Esophagus (tissue), 2 donors: ENCODE data around the gene MAP2. TPM values are rescaled to one million over a fixed set of nuclear protein-coding genes. Genes with fewer than 3 reads are reported as not detected.
"Not testable (repeated sequence)": the region's sequence is repeated elsewhere in the genome, so short reads cannot be mapped to it uniquely, and the experiment has no call there.

Source experiments
- H3K27ac ChIP-seq, 2 donors: one replicate each; pipeline ENCODE4 v1.5.1; 2013; ENCODE audit warnings: low read depth in 2 of 2, mild to moderate bottlenecking in 2 of 2, inconsistent platforms in 1 of 2, low read length in 1 of 2, moderate library complexity in 1 of 2
- H3K27me3 ChIP-seq, 2 donors: one replicate each; pipeline ENCODE4 v1.6.1; 2013; ENCODE audit warnings: low read length in 2 of 2, control low read depth in 1 of 2, mild to moderate bottlenecking in 1 of 2; ENCODE audit not compliant: insufficient read depth in 2 of 2, control insufficient read depth in 1 of 2
- H3K36me3 ChIP-seq, 2 donors: one replicate each; pipeline ENCODE4 v1.6.1; 2013; ENCODE audit warnings: low read length in 1 of 2; ENCODE audit not compliant: control insufficient read depth in 2 of 2, insufficient read depth in 2 of 2
- H3K4me1 ChIP-seq, 2 donors: one replicate each; pipeline ENCODE4 v1.6.1; 2013; ENCODE audit warnings: low read length in 1 of 2; ENCODE audit not compliant: control insufficient read depth in 2 of 2, insufficient read depth in 2 of 2
- H3K4me3 ChIP-seq, 2 donors: one replicate each; pipeline ENCODE4 v1.5.1; 2013; ENCODE audit warnings: low read length in 2 of 2, mild to moderate bottlenecking in 2 of 2, low read depth in 1 of 2, moderate library complexity in 1 of 2
- H3K9me3 ChIP-seq, 2 donors: one replicate each; pipeline ENCODE4 v1.6.1; 2013; ENCODE audit warnings: mild to moderate bottlenecking in 2 of 2, low read depth in 1 of 2, low read length in 1 of 2, moderate library complexity in 1 of 2; ENCODE audit not compliant: control insufficient read depth in 2 of 2, insufficient read depth in 1 of 2
- WGBS, 2 donors: extraction: QIAGEN DNeasy Blood & Tissue Kit; methylation state at CpG; one replicate each; pipeline ENCODE4 v1.1.7; 2013; 5-methylcytosine and 5-hydroxymethylcytosine counted together
- polyA plus RNA-seq, 2 donors: library from polyadenylated mRNA; stranded (reverse); fragments of 200-250 nt; gene quantifications; one replicate each; pipeline ENCODE4 v1.2.3, GENCODE V29; 2013
- donor health status: healthy with polysubstance abuse.
- donor health status: Bipolar disorder and iron deficiency.

MAP2 gene
- polyA plus RNA-seq, 2 donors = 4.4 to 5.2 TPM

- peak overlapping the region in 1 of 2 donors; percentile 40 for H3K27ac ChIP-seq
- 36 to 45% methylated on average over 4 of the region's 4 CpGs for WGBS, 2 donors
Measured at GRCh38 chr2:209472112-209472832, 48.4 kb downstream of the MAP2 start.

GRCh38 chr2:209472871-209473270 is 49.0 kb downstream of the MAP2 start:
- H3K27me3 ChIP-seq = no peaks in the 10 kb centered on the region
- no peak overlapping the region for H3K4me3 ChIP-seq
- H3K9me3 ChIP-seq = no peaks in the 10 kb centered on the region
- no peaks in the 10 kb centered on the region for H3K4me1 ChIP-seq
- 64 to 77% methylated on average over 2 of the region's 2 CpGs for WGBS, 2 donors
- H3K36me3 ChIP-seq = no peaks in the 10 kb centered on the region
- no peak overlapping the region for H3K27ac ChIP-seq

More at GRCh38 chr2:209472112-209472832, 48.4 kb downstream of the MAP2 start:
- no peak overlapping the region for H3K4me3 ChIP-seq
- H3K4me1 ChIP-seq = no peaks in the 10 kb centered on the region
- no peaks in the 10 kb centered on the region for H3K9me3 ChIP-seq
- H3K27me3 ChIP-seq = no peaks in the 10 kb centered on the region
- H3K36me3 ChIP-seq = no peaks in the 10 kb centered on the region

- H3K9me3 ChIP-seq = no peaks in the 10 kb centered on the region
- no peaks in the 10 kb centered on the region for H3K36me3 ChIP-seq
- H3K27ac ChIP-seq = no peak overlapping the region
- H3K4me1 ChIP-seq = no peaks in the 10 kb centered on the region
- H3K4me3 ChIP-seq = no peak overlapping the region
- no peaks in the 10 kb centered on the region for H3K27me3 ChIP-seq
- 23 to 39% methylated on average over 3 of the region's 3 CpGs for WGBS, 2 donors
Measured at GRCh38 chr2:209473930-209474419, 50.1 kb downstream of the MAP2 start.

- H3K36me3 ChIP-seq = no peaks in the 10 kb centered on the region
- H3K4me3 ChIP-seq = no peak overlapping the region
- no peak overlapping the region for H3K27ac ChIP-seq
- WGBS, 2 donors = 79 to 86% methylated on average over 2 of the region's 2 CpGs
- no peaks in the 10 kb centered on the region for H3K27me3 ChIP-seq
- no peaks in the 10 kb centered on the region for H3K4me1 ChIP-seq
- H3K9me3 ChIP-seq = no peaks in the 10 kb centered on the region
Measured at GRCh38 chr2:209474960-209475359, 51.1 kb downstream of the MAP2 start.

GRCh38 chr2:209476367-209477208 is 52.7 kb downstream of the MAP2 start:
- Histone ChIP-seq H3K27ac (no peak overlapping the region), H3K27me3 (no peaks in the 10 kb centered on the region), H3K9me3 (no peaks in the 10 kb centered on the region), H3K36me3 (no peaks in the 10 kb centered on the region), H3K4me1 (no peaks in the 10 kb centered on the region), H3K4me3 (no peak overlapping the region)
- 40 to 48% methylated on average over 8 of the region's 8 CpGs for WGBS, 2 donors

GRCh38 chr2:209492296-209492695 is 68.4 kb downstream of the MAP2 start:
- not testable (repeated sequence) for H3K27ac ChIP-seq, H3K27me3 ChIP-seq, H3K36me3 ChIP-seq, H3K4me3 ChIP-seq, H3K4me1 ChIP-seq, H3K9me3 ChIP-seq
- 62 to 70% methylated on average over 1 of the region's 1 CpG for WGBS, 2 donors

- not testable (repeated sequence) for H3K27ac ChIP-seq, H3K9me3 ChIP-seq, H3K4me1 ChIP-seq, H3K36me3 ChIP-seq, H3K4me3 ChIP-seq, H3K27me3 ChIP-seq
- WGBS, 2 donors = 84 to 87% methylated on average over 13 of the region's 13 CpGs
Measured at GRCh38 chr2:209495068-209495620, 71.3 kb downstream of the MAP2 start.

GRCh38 chr2:209495855-209496585 is 72.2 kb downstream of the MAP2 start:
- Histone ChIP-seq H3K9me3 (peaks cover 0 to 3% of the 10 kb centered on the region in 2 donors), H3K4me3 (no peak overlapping the region), H3K27ac (no peak overlapping the region), H3K36me3 (no peaks in the 10 kb centered on the region), H3K27me3 (no peaks in the 10 kb centered on the region), H3K4me1 (no peaks in the 10 kb centered on the region)
- 19 to 33% methylated on average over 4 of the region's 4 CpGs for WGBS, 2 donors

- Histone ChIP-seq H3K4me3 (no peak overlapping the region), H3K27me3 (no peaks in the 10 kb centered on the region), H3K27ac (no peak overlapping the region)
Measured at GRCh38 chr2:209496586-209496982, 72.7 kb downstream of the MAP2 start.

More at GRCh38 chr2:209496586-209496982, 72.7 kb downstream of the MAP2 start:
- H3K36me3 ChIP-seq = no peaks in the 10 kb centered on the region
- H3K9me3 ChIP-seq = peaks cover 0 to 3% of the 10 kb centered on the region in 2 donors
- no peaks in the 10 kb centered on the region for H3K4me1 ChIP-seq
